ENCODE data around the gene IFT52.

DNA sequence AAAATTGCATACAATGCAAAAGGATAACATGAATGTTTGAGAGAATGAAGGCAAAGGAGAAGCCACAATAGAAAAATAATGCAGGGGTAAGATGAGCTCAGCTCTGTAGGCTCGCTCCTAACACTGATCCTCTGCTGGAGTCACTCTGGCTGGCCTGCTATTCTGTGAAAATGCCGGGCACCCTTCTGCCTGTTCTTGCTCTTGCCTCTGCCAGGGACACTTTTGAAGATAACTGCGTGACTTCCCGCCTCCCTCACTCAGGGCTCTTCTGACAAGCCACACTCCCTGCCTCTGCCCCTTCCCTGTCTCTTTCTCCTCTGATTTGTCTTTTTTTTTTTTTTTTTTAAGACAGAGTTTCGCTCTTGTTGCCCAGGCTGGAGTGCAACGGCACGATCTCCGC, 40.9 kb downstream of the IFT52 start:
- TF ChIP-seq, protein P1, sequence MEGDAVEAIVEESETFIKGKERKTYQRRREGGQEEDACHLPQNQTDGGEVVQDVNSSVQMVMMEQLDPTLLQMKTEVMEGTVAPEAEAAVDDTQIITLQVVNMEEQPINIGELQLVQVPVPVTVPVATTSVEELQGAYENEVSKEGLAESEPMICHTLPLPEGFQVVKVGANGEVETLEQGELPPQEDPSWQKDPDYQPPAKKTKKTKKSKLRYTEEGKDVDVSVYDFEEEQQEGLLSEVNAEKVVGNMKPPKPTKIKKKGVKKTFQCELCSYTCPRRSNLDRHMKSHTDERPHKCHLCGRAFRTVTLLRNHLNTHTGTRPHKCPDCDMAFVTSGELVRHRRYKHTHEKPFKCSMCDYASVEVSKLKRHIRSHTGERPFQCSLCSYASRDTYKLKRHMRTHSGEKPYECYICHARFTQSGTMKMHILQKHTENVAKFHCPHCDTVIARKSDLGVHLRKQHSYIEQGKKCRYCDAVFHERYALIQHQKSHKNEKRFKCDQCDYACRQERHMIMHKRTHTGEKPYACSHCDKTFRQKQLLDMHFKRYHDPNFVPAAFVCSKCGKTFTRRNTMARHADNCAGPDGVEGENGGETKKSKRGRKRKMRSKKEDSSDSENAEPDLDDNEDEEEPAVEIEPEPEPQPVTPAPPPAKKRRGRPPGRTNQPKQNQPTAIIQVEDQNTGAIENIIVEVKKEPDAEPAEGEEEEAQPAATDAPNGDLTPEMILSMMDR (IDR thresholded peaks at IDR 0.05), result no peak
- TF ChIP-seq EP300 (IDR thresholded peaks at IDR 0.05) (no peak), JUN (IDR thresholded peaks at IDR 0.05) (no peak), POLR2A (IDR thresholded peaks at IDR 0.05; ENCODE audit: low read length) (no peak), KDM1A (IDR thresholded peaks at IDR 0.05; ENCODE audit: low read depth) (no peak), KDM5A (IDR thresholded peaks at IDR 0.05) (no peak), MAFK (IDR thresholded peaks at IDR 0.05; ENCODE audit: partially characterized antibody) (no peak), RAD21 (conservative IDR thresholded peaks at IDR 0.05 in 1 of 2, IDR thresholded peaks at IDR 0.05 in 1 of 2) (no peak), HDAC2 (IDR thresholded peaks at IDR 0.05) (no peak), PHF8 (IDR thresholded peaks at IDR 0.05; ENCODE audit: borderline replicate concordance, low read depth) (no peak)

Measured in A549 (cell line).